HEK293 (cell line): ENCODE data around the gene FGFR3.

ENCODE experiments used
- ATF2 ChIP-seq: fragments of 450-650 bp; formaldehyde crosslinking; IDR thresholded peaks from 2 replicates; pipeline ENCODE4 v1.5.1; 2016; ENCODE audit warnings: missing biosample characterization, missing genetic modification characterization, low read depth
- CTCF ChIP-seq: fragments of 450-650 bp; formaldehyde crosslinking; IDR thresholded peaks from 2 replicates; pipeline ENCODE4 v1.5.1; 2016; ENCODE audit warnings: missing biosample characterization, missing genetic modification characterization
- FEZF1 ChIP-seq: fragments of 450-650 bp; formaldehyde crosslinking; IDR thresholded peaks from 2 replicates; pipeline ENCODE4 v1.5.1; 2016; ENCODE audit warnings: missing biosample characterization, missing genetic modification characterization
- GFI1B ChIP-seq: fragments of 450-650 bp; formaldehyde crosslinking; IDR thresholded peaks from 2 replicates; pipeline ENCODE4 v1.5.1; 2016; ENCODE audit warnings: missing biosample characterization, missing genetic modification characterization
- TRIM28 ChIP-seq: IDR thresholded peaks from 2 replicates; pipeline ENCODE4 v1.6.1; 2011; ENCODE audit warnings: low read length, control low read depth, borderline replicate concordance
- ZNF148 ChIP-seq: fragments of 450-650 bp; formaldehyde crosslinking; IDR thresholded peaks from 2 replicates; pipeline ENCODE4 v1.5.0; 2017; ENCODE audit warnings: missing biosample characterization, missing genetic modification characterization, borderline replicate concordance
- ZNF24 ChIP-seq: fragments of 450-650 bp; formaldehyde crosslinking; IDR thresholded peaks from 2 replicates; pipeline ENCODE4 v1.5.1; 2016; ENCODE audit warnings: missing biosample characterization, missing genetic modification characterization
- ZNF548 ChIP-seq: fragments of 450-650 bp; formaldehyde crosslinking; IDR thresholded peaks from 2 replicates; pipeline ENCODE4 v1.5.1; 2016; ENCODE audit warnings: missing biosample characterization, missing genetic modification characterization
- ZNF555 ChIP-seq: fragments of 450-650 bp; formaldehyde crosslinking; conservative IDR thresholded peaks from 2 replicates; pipeline ENCODE4 v1.5.1; 2017; ENCODE audit warnings: missing biosample characterization, mild to moderate bottlenecking, missing genetic modification characterization, inconsistent platforms
- ZNF561 ChIP-seq: fragments of 450-650 bp; IDR thresholded peaks from 2 replicates; pipeline ENCODE4 v1.5.1; 2018; ENCODE audit warnings: missing biosample characterization, missing genetic modification characterization, borderline replicate concordance
- ZNF768 ChIP-seq: fragments of 450-650 bp; formaldehyde crosslinking; IDR thresholded peaks from 2 replicates; pipeline ENCODE4 v1.5.1; 2018; ENCODE audit warnings: missing biosample characterization, mild to moderate bottlenecking, missing genetic modification characterization

GRCh38 chr4:1775731-1776500 lies 17.2 kb upstream of the FGFR3 start:
- TF ChIP-seq ZNF24 (tag by site-specific recombination) (no peak), CTCF (tag by site-specific recombination) (no peak), GFI1B (tag by site-specific recombination) (no peak), FEZF1 (tag by site-specific recombination) (no peak), ZNF548 (tag by site-specific recombination) (no peak), ZNF148 (tag by site-specific recombination) (no peak), TRIM28 (no peak), ATF2 (tag by site-specific recombination) (no peak), ZNF768 (tag by site-specific recombination) (no peak), ZNF561 (tag by site-specific recombination) (no peak), ZNF555 (no peak)
